NCI-H460 (cell line): Measurements from ENCODE around the gene HDAC4. TPM values are rescaled to one million over a fixed set of nuclear protein-coding genes. Genes with fewer than 3 reads are reported as not detected.

ENCODE experiments used
- DNase-seq: peaks from one replicate; pipeline ENCODE4 v3.0.0-alpha.2; 2016; ENCODE audit warnings: low read depth; ENCODE audit errors: extremely low read depth
- total RNA-seq: library from RNA; depleted of rRNA; stranded (reverse); fragments of >200 nt; shearing (Covaris generic); gene quantifications from 2 replicates; pipeline ENCODE4 v1.2.3, GENCODE V29; 2014

HDAC4 gene
- total RNA-seq, 1 experiment from 2014 or later, result 21.0 TPM

GRCh38 chr2:239247401-239248245, 153.2 kb downstream of the HDAC4 start:
- DNase-seq, result peak; percentile 35

GRCh38 chr2:239246723-239247122, 154.1 kb downstream of the HDAC4 start:
- no peak for DNase-seq

GRCh38 chr2:239245872-239246721, 154.7 kb downstream of the HDAC4 start:
- no peak for DNase-seq

GRCh38 chr2:239245107-239245506, 155.7 kb downstream of the HDAC4 start:
- DNase-seq, result no peak

- DNase-seq, result no peak
Measured at GRCh38 chr2:239244625-239245024, 156.2 kb downstream of the HDAC4 start.

GRCh38 chr2:239241431-239241960, 159.3 kb downstream of the HDAC4 start:
- no peak for DNase-seq

- no peak for DNase-seq
Measured at GRCh38 chr2:239240414-239240881, 160.4 kb downstream of the HDAC4 start.

GRCh38 chr2:239239607-239240413, 161.0 kb downstream of the HDAC4 start:
- DNase-seq, result no peak

GRCh38 chr2:239238839-239239606, 161.8 kb downstream of the HDAC4 start:
- no peak for DNase-seq

- DNase-seq, result no peak
Measured at GRCh38 chr2:239238381-239238780, 162.4 kb downstream of the HDAC4 start.

- no peak for DNase-seq
Measured at GRCh38 chr2:239236808-239237205, 164.0 kb downstream of the HDAC4 start.

GRCh38 chr2:239236043-239236807, 164.6 kb downstream of the HDAC4 start:
- no peak for DNase-seq

- DNase-seq, result no peak
Measured at GRCh38 chr2:239235311-239235710, 165.5 kb downstream of the HDAC4 start.

GRCh38 chr2:239234191-239235175, 166.3 kb downstream of the HDAC4 start:
- no peak for DNase-seq

GRCh38 chr2:239233576-239233975, 167.2 kb downstream of the HDAC4 start:
- DNase-seq, result no peak

GRCh38 chr2:239232195-239232578, 168.6 kb downstream of the HDAC4 start:
- DNase-seq, result no peak
